HepG2 (cell line): ENCODE results near the gene ZNF638. TPM values are rescaled to one million over a fixed set of nuclear protein-coding genes. Genes with fewer than 3 reads are reported as not detected.

Experiments
- ARID5B ChIP-seq: IDR thresholded peaks from 2 replicates; pipeline ENCODE4 v1.4.0; 2020; ENCODE audit warnings: mild to moderate bottlenecking, missing genetic modification reagents
- KIAA2018 ChIP-seq: sonication (generic); formaldehyde crosslinking; IDR thresholded peaks from 2 replicates; pipeline ENCODE4 v1.5.0; 2020; ENCODE audit warnings: mild to moderate bottlenecking, missing genetic modification reagents, borderline replicate concordance
- NONO ChIP-seq, 2 experiments: fragments of 450-650 bp in 1 of 2; sonication (generic) in 1 of 2; formaldehyde crosslinking in 1 of 2; IDR thresholded peaks in 1 of 2; conservative IDR thresholded peaks in 1 of 2; 2 replicates each; pipeline versions ENCODE4 v1.6.1 to v1.8.0; 2017 to 2022; ENCODE audit warnings: mild to moderate bottlenecking in 1 of 2, missing genetic modification reagents in 1 of 2, moderate library complexity in 1 of 2
- NPAS2 ChIP-seq: sonication (generic); formaldehyde crosslinking; IDR thresholded peaks from 2 replicates; pipeline ENCODE4 v1.8.0; 2022; ENCODE audit warnings: mild to moderate bottlenecking, missing genetic modification reagents, borderline replicate concordance
- POLR2G ChIP-seq: fragments of 200-400 bp; formaldehyde crosslinking; IDR thresholded peaks from 2 replicates; pipeline ENCODE4 v1.6.1; 2018; ENCODE audit warnings: mild to moderate bottlenecking, low read depth, low read length, moderate library complexity
- RBM39 ChIP-seq: fragments of 200-400 bp; formaldehyde crosslinking; IDR thresholded peaks from one replicate; pipeline ENCODE4 v1.6.1; 2018; ENCODE audit warnings: antibody characterized with exemption, mild to moderate bottlenecking, low read depth, low read length; ENCODE audit not compliant: poor library complexity, severe bottlenecking
- SALL1 ChIP-seq: sonication (generic); formaldehyde crosslinking; IDR thresholded peaks from 2 replicates; pipeline ENCODE4 v1.8.0; 2022; ENCODE audit warnings: mild to moderate bottlenecking, missing genetic modification reagents
- TARDBP ChIP-seq: sonication (generic); formaldehyde crosslinking; IDR thresholded peaks from 2 replicates; pipeline ENCODE4 v1.8.0; 2022; ENCODE audit warnings: mild to moderate bottlenecking, missing genetic modification reagents
- TBX3 ChIP-seq: fragments of 450-650 bp; IDR thresholded peaks from 2 replicates; pipeline ENCODE4 v1.6.1; 2017; ENCODE audit warnings: antibody characterized with exemption, mild to moderate bottlenecking, inconsistent platforms, borderline replicate concordance
- TEF ChIP-seq: sonication (generic); formaldehyde crosslinking; IDR thresholded peaks from 2 replicates; pipeline ENCODE4 v1.5.0; 2020; ENCODE audit warnings: missing genetic modification reagents
- ZIK1 ChIP-seq: sonication (generic); formaldehyde crosslinking; IDR thresholded peaks from 2 replicates; pipeline ENCODE4 v1.5.0; 2020; ENCODE audit warnings: mild to moderate bottlenecking, low read depth, missing genetic modification reagents, borderline replicate concordance
- ZNF180 ChIP-seq: sonication (generic); formaldehyde crosslinking; IDR thresholded peaks from 2 replicates; pipeline ENCODE4 v1.4.0; 2020; ENCODE audit warnings: low read depth, missing genetic modification reagents, borderline replicate concordance
- ZNF546 ChIP-seq: sonication (generic); formaldehyde crosslinking; conservative IDR thresholded peaks from 2 replicates; pipeline ENCODE4 v1.8.1; 2023; ENCODE audit warnings: mild to moderate bottlenecking, missing genetic modification reagents
- ZNF720 ChIP-seq: sonication (generic); formaldehyde crosslinking; IDR thresholded peaks from 2 replicates; pipeline ENCODE4 v1.4.0; 2020; ENCODE audit warnings: missing genetic modification reagents
- ZNF772 ChIP-seq: sonication (generic); formaldehyde crosslinking; IDR thresholded peaks from 2 replicates; pipeline ENCODE4 v1.5.0; 2020; ENCODE audit warnings: mild to moderate bottlenecking, missing genetic modification reagents
- polyA plus RNA-seq, 8 experiments: library from polyadenylated mRNA; depleted of rRNA in 3 of 8; stranded (reverse) in 7 of 8; unstranded in 1 of 8; fragments of >200 nt; fragmentation: Illumina TruSeq in 4 of 8; extraction: Trizol in 4 of 8; gene quantifications; 2 replicates each; pipeline versions ENCODE4 v1.2.1 to v1.2.3, GENCODE V29; 2011 to 2016; ENCODE audit warnings: low read depth in 4 of 8, missing spikeins in 1 of 8, mixed read lengths in 1 of 8; ENCODE audit not compliant: insufficient read depth in 1 of 8
- total RNA-seq, 5 experiments: library from RNA; depleted of rRNA; stranded (reverse); fragments of >200 nt; fragmentation: Illumina TruSeq; extraction: Trizol; gene quantifications; 2 replicates each; pipeline ENCODE4 v1.2.3, GENCODE V29; 2016; ENCODE audit warnings: low read depth in 1 of 5

Gene ZNF638
- total and polyA plus RNA-seq, 2 of the 13 experiments (the other 11 are each of a cell fraction or from before 2014, with no cell fraction given): 92.7 to 144 TPM

- TF ChIP-seq KIAA2018 (CRISPR knock-in tag) (no peak), ZNF720 (CRISPR knock-in tag) (no peak), ZNF180 (CRISPR knock-in tag) (no peak), ZNF546 (CRISPR knock-in tag) (peak; percentile 69; the same call in 1 of the 2 replicates), RBM39 (peak; percentile 77), SALL1 (CRISPR knock-in tag) (peak; percentile 85), TEF (no peak), ZNF772 (CRISPR knock-in tag) (peak; percentile 66; the same call in 1 of the 2 replicates), ARID5B (CRISPR knock-in tag) (peak; percentile 29), NONO (IDR thresholded peaks at IDR 0.05) (no peak), NONO (CRISPR knock-in tag; conservative IDR thresholded peaks at IDR 0.05) (peak; percentile 78), TBX3 (no peak; the same call in 1 of the 2 replicates), NPAS2 (CRISPR knock-in tag) (no peak), TARDBP (CRISPR knock-in tag) (peak; percentile 83; the same call in 1 of the 2 replicates), POLR2G (peak; percentile 87), ZIK1 (CRISPR knock-in tag) (peak; percentile 83; the same call in 1 of the 2 replicates)
Observed at GRCh38 chr2:71331581-71332434, at the start of gene ZNF638 (continued).
